Activated CD4-positive, alpha-beta T cell treated with anti-CD3 and anti-CD28 coated beads, Interleukin-2, amount 50 U/mL, for 48 hours (primary cell): ENCODE data around the gene SMYD2.
A peak's percentile ranks its signal among the peaks of the same experiment; 100 is the strongest.

ENCODE experiments used
- DNase-seq, 2 experiments: peaks; one replicate each; pipeline ENCODE4 v3.0.0-alpha.2; 2020

Gene SMYD2

DNA sequence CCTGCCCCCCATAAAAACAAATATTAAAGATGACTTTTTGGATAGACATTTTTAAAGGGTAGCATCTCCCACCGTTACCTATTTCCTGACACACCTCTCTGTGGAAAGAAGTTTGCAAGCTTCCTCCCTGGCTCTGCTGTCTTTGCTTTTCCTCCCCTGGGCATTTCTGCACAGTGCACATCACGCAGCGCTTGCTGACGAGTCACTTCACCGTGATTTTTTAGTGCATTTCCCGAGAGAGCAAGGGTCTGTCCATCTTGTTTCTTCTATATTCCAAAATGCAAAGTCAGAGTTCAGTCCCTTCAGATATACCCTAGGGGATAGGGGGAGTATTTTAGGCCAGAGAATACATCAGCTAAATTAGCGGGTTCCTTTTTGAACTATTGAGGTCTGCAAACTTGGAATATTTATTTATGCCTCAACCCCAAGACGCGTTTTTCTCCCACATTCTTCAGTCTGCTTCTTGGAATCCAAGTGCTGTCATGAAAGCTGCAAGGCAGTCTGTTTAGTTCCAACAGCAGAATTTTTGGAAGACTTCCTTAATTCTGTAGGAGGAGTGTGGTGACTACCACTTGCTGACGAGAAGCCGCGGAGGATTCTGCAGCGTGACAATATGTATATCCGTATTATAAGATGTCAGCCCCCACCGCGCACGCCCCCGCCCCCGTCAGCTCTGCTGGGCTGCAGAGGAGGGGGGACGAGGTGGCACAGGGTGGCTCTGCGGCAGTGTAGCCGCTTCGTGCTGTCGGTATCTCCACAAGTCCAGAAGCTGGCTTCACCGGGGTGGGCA is 22.4 kb downstream of the SMYD2 start:
- DNase-seq, result no peak

DNA sequence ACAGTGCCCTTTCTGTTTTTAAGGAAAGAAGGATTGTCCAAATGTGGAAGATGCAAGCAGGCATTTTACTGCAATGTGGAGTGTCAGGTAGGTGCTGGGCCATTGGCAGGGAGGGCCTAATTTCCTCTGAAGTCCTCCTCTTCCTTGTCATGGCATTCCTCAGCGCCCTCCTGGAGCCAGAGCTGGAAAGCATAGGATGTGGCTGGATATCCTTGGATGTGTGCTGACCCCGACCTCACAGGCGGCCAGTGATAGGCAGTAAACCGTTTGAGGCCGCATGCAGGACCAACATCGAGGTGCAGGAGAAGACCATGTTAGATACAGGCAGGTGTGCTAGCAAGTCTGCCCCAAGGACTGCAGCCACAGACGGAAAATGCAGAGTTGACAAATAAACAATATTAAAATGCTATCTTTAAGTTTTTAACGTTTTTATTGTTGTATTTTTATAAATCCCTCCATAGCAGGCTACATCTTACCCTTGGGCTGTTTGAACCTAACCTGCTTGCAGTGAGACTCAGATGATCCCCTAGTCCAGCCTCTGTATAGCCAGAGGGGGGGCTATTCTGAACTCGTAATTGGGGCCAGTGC is 24.3 kb downstream of the SMYD2 start:
- no peak for DNase-seq

DNA sequence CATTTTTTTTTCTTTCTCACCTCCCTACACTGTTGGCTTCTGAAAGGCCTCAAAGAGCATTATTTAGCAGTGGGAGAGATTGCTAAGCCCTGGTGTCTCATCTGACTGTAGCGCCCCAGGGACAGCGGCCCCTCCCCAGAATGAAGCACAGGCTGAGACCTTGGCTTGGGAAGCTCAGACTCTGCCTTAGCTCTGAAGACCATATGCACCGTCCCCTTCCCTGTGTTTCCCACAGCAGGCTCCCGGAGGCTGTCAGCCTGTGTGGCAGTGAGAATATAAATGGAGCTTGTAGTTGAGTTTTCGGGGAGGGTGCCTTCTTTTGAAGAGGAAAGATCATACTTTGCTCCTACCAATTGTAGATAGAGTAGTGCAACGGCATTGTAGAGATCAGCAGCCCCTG is 25.3 kb downstream of the SMYD2 start:
- no peak for DNase-seq

DNA sequence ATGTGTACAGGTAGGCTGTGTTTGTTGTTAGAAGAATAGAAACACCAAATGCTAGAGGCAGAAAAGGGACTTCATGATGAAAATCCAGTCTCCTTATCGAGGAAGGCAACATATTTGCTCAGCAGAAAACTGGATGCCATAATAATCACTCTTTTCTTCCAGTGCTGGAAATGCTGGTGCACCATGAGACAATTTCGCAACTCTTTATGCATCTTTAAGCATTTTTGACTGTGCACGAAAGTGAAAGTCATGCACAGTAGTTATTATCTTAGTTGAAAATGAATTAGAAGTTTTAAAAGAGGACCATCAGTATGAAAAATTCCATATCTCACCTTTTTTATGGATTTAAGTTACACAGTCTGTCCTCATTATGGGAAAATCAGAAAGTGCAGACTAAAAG is 29.1 kb downstream of the SMYD2 start:
- no peak for DNase-seq

DNA sequence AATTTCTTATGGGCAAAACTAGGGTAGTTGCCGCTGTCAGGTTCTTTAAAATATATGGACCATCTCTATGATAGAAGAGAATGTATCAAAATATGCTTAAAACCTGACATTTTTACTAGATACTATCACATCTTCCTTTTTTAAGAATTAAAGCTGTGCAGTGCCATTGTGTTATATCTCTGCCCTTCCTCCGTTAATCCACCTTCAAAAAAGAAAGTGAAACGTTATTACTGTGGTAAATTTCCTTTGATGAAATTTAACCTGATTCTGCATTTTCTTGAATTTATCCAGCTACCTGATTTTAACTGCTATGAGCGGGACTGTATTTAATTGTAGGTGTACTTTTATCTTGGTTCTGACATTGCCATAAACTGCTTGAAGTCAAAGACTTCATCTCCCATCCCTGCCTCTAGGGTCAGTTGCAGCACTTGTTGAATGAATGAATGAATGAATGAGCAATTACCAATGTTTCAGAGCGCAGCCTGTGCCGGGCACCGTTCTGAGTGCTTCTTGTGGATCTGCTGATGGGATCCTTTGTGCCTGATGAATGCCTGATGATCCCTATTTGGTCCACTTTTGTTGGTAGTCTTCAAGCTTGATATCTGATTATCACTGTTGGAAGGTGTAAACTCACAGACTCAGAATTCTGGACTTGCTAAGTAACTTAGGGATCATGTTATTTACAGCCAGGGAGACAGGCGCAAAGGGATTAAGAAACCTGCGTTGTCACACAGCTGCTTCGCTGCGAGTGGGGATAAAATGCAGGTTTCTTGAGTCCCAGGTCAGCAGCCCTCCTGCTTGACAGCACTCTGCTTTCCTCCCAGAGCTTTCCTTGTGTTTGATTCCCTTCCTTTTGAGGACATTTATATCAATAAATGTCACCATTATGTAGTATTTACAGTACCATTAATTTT is 30.1 kb downstream of the SMYD2 start:
- DNase-seq, result no peak

DNA sequence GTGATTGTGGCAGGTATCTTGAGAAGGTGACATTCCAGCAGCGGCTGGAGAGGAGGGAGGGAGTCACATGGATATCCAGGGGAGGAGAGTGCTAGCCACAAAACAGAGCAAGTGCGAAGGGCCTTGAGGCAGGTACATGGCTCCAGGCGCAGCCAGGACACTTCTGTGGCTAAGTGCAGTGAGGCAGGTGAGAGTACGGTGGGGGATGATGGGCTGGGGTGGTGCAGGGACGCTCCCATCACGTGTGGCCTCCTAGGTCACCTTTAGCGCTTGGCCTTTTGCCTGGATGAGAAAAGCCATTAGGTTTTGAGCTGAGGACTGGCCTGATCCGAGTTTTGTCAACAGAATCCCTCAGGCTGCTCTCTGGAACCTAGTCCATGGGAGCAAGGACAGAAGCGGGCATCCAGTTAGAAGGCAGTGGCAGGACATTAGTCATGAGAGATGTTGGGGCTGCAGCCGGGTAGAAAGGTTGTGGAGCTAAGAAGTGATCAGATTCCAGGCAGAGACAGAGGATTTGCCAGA is 31.6 kb downstream of the SMYD2 start:
- no peak for DNase-seq

DNA sequence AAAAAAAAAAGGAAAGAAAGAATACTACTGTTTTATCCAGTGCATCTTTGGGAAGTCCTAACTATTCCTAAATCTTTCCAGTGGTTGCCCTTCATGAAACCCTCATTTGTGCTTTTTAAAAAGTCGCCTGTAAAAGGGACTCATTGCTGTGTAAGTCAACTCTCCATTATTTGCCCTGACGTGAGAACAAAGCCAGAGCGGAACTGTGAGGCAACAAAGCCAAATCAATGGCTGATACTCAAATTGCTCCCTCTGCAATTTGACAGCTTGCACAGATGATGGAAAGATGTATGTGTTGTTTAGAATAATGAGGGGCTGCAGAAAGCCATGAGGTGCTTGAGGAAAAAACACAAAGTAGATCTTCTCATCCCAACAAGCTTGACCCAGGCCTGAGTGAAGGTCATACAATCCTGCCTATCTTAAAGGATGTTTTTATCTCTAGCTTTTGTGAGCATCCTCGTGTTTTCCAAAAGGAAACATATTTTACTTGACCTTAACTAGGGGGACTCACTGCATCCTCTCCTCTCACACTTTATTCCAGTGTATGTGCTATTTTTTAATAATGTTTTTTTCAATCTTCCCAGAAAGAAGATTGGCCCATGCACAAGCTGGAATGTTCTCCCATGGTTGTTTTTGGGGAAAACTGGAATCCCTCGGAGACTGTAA is 33.4 kb downstream of the SMYD2 start:
- DNase-seq, result no peak

DNA sequence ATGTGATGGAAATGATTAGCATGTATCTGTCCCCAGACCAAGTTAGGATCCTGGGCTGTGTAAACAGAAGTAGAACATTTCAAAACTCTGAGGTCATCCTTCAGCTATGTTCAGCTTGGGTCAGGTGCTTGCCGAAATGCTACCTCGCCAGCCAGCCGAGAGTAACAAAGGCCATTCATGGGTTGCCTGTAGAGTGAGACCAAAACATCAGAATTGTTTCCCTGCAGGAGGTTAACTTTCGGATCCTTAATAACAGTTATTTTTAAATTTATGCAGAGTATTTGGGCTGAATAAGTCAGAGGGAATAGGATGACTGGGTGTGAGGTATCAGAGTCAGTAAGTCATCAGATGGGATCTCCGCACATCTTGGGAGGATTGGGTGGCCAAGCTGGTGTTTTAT is 35.6 kb downstream of the SMYD2 start:
- DNase-seq, result no peak

DNA sequence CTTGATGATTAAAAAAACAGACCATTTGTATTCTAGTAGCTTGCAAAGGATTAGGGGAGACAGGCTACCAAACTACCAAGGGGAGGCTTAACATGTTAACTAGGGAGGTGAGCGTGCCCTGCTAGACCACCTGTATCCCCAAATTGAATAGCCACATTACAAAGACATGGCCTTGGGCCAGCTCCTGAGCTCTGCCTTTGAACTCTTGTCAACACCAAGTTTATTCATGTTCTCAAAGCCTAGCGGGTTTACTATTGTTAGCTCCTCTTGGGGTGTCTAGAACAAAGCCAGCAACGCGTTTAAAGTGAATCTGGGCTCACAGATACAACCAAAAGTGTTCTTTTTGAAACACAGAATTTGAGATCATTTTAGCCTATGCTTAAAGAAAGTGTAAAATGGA is 36.3 kb downstream of the SMYD2 start:
- no peak for DNase-seq

DNA sequence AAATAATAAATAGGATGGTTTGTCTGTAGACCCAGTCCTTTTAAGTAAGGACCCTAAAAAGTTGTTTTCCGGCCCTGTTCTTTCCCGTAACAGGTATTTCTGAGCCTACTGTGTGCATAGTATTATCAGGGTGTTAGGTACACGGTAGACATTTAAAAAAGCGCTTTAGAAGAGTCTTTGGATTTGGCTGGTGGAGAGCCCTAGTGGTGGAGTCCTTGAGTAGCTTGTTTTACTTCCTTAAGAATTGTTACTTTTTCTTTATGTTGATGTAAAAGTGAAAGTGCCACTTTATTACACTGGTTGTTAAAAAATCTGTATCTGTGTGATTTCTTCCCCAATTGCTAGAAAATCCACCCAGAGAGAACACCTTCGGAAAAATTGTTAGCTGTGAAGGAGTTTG is 36.8 kb downstream of the SMYD2 start:
- no peak for DNase-seq

DNA sequence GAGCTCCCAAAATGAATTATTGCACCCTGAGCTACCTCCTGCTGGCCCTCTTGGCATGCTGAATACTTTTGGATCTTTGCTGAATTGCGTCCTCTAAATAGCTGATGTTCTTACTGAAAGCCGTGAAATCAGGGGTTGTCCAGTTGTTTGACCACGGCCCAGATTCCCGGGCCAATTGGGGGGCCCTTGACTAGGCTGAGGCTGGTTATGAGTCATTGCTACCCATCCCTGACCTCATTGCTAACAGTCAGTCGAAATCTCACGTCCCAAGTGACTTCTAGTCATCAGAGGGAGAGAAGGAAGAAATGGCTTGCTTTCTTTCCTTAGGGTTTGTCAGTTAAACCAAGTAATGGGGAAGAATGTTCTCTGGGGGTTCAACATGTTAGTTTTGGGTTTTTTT is 37.4 kb downstream of the SMYD2 start:
- no peak for DNase-seq

DNA sequence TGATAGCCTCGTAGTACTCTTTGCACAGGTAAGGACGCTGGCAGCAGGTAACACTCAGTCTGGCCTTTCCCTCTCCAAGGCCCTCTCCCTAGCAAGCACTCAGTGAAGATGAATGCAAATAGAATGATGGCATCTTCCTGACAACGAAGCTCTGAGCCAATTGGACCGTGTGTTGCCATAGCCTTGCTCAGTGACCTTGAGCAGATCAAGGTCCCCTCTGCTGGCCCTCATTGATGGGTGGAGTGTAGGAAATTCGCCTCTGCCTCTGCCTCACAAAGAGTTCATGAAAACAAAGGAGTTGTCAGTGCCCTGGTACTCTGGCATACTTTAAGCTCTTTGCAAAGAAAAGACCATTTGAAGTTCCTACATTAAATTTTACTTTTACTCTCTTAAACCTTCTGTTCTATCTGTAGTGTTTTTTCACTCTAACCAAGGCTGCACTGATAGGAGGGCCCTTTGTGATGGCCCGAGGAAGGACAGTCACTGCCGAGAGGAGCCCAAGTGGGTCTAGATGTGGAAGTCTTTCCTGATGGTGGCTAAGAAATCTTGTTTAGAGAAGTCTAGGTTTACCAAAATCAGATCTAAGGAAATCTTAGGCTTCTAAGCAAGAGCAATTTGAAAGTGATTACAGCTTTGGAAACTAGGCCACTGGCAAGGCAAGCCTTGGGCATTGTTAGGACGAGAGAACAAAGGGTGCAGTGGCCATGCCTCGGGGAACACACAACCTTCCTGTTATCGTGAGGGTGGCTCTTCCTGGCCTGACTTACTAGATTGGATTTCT is 38.2 kb downstream of the SMYD2 start:
- DNase-seq, result no peak

DNA sequence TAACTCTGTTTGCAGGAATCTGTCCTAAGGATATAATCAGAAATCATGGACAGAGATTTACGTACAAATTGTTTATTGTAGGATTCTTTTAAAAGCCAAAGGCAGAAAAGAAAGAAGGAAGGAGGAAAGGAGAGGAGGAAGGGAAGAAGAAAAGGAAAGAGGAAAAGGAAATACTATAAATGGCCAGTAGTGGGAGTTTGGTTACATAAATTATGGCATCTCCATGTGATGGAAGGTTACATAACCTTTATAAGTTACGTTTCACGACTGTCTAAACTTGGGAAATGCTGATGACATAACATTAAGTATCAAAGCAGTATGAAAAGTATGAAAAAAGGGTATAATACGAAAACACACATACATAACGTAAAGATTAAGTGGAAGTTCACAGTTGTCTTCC is 39.0 kb downstream of the SMYD2 start:
- no peak for DNase-seq

DNA sequence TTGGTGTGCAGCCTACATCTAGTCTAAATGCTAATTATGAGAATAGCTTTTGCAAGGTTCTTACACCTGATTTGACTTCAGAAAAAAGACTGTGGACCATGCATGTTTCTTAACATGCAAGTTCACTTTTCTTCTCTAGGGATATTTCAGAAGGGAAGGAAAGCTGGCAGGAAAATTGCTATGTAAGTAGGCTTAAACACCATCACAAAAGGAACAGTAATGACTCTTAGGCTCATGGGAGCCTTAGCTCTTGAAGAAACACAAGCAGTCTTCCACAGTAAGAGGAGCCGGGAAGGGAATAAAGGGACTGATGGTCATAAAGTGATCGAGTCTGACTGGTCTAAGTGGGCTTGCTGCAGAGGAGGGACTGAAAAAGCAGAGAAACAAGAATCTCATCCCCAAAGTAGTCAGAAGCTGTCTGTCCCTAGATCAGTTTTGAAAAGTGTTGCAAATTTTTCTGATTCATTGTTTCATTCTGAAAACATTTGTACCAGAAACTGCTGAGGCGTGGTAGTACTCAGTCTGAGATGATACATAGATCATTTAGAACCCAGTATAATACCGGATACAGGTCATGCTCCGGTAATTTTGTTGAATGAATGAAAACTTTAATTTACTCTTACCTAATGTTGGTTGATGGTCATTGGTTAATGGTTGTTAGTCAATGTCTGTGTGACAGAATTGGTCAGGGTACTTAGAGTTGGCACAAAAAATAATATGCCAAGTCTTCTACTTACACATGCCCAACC is 40.9 kb downstream of the SMYD2 start:
- no peak for DNase-seq

DNA sequence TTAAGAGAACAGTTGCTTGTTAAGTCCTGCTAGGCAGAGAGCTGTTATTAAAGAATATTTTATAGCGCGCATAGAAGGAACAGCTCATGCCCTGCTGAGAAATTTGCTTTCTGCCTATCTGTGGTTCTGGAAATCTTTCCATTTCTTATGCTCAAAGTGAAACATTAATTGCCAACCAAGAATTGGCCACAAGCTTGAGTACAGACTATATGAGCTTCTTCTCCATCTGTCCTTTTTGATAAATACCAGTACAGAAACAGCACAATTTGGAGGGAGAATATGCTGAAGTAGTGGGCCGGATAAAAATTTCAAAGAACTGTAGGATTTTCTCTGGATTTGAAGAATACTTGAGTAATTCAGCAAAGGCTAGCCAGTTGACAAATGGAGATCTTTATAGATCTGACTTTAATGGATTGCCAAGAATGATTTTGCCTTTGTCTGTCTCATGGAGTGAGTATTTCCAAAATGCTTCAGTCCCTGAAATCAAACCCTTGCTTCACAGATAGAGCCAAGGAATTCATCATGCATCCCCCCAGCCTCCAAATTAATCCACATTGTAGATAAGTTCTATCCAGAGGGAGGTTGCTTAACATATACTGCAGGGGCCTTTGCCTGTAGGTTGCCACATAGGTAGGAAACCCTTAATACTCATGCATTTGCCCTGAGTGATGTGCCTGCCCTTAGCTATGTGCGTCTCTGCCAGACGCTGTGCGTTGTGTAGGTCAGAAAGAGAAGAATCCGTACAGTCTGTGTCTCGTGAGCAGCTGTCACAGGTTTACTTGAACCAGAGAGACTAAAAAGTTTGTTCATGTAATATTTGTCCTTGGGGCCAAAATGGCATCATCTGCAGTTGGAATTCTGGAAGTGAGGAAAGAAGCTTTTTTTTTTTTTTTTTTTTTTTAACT is 44.2 kb downstream of the SMYD2 start:
- no peak for DNase-seq

DNA sequence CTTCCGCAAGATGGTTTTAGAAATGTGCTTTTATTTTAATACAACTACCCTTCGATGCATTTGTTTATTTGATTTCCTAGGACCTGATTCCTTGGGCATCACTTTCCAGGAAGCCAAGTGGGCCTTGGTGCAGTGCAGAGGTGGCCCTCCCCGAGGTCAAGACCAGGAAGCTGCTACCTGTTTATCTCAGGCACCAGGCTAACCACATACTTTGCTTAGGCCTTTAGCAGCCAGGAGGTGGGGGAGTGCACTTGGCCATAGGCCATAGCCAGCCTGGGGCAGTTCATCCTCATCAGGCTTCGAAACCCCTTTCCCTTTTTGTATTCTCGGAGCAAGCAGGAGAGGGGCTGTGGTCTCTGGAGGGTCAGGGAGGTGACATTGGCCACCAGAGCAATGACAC is 45.4 kb downstream of the SMYD2 start:
- DNase-seq, result no peak

DNA sequence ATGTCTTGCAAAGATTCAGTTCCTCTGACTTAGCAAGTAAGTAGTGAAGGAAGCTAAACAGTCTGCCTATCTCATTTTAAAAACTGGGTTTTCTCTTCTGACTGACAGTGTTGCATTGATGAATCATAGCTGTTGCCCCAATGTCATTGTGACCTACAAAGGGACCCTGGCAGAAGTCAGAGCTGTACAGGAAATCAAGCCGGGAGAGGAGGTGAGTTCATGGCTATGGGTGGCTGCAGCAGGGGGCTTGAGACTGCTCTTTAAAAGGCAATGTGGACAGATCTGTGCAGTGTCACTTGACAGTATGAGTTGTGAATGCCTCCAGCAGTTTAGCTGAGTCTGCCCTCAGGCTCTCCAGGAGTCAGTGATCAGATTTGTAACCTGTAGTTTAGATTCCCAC is 46.6 kb downstream of the SMYD2 start:
- DNase-seq, result no peak

DNA sequence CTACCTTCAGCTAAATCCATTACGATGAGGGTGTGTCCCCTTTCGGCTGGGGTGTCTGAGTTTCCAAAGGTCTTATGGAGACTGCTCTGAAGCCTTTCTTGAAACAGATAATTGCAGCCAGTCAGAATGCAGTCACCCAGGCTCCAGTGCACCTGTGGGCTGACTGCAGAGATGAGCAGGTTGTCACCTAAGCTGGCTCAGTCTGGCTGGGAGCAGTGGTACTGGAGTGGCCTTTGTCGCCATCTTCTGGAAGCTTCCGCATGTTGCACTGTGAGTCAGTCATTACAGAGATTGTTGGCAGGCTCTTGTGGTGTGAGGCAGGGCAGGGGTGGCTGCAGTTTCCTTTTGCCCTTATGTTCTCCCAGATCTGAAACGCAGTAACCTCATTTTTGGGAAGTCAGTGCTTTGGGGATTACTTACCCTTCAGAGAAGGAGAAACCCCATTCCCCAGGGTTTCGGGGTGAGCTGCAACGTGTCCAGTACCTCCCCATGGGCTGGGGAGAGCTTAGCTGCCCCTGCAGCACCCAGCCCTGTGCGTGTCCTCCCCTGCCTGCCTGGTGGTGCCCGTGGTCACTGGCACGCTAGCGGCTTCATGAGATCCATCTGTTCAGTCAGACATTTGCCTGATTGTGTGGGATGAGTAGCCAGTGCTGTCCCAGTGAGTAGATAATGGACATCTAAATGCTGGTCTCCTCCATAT is 48.0 kb downstream of the SMYD2 start:
- DNase-seq, result peak; percentile 76 to 82

DNA sequence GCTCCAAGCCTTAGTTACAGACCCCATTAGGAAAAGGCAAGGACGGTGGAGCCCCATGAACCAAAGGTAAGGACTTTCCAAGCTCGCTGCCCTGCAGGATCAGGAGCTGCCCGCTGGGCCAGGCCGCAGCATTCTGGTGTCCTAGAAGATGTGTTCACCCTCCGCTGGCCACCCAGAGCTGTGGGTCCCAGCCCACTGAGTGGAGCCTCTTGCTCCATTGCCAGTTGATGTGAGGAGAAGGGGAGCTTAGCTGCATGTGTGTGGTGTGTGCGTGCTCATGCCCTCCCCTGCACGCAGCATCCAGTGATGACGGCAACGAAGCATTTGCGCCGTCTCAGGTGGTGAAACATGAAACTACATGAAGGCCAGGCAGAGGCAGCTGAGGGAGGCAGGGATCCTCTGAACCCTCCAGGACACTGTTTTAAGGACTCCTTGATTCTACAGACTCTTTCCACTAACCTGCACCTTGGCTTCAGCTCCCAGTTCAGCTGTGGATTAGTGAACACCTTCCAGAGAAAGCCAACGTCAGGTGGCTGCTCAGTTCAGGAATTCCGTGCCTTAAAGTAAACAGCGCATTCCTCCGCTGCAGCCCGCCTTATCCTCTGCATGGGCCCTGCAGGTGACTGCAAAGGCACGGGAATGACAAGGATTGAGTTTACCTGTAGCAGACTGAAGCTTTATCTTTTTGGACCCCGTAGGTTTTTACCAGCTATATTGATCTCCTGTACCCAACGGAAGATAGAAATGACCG is 48.7 kb downstream of the SMYD2 start:
- no peak for DNase-seq
